ENCODE results near the gene CCDC85B. TPM values are rescaled to one million over a fixed set of nuclear protein-coding genes. Genes with fewer than 3 reads are reported as not detected.
A peak's percentile ranks its signal among the peaks of the same experiment; 100 is the strongest.

Gene CCDC85B
- total and polyA plus RNA-seq, 2 of the 13 experiments (the other 11 are each of a cell fraction or from before 2014, with no cell fraction given), result 8.2 to 19.5 TPM

DNA sequence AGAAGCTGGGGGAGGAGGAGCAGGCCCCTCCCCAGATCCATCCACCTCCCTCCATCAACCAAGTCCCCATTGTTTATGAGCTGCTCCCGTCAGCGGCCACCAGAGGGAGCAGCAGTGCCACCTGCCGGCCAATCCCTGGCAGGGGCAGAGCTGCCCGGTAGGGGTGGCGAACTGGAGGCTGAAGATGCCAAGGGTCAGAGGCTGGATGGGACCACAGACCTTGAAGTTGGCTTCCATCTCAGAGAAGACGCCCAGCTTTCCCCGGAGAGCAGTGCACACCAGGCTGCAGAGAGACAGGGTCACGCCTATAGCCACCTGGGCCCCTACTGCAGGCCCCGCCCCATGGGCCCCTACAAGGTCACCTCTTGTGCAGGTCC, 5.8 kb upstream of the CCDC85B start (continued):
- TF ChIP-seq, protein P1, sequence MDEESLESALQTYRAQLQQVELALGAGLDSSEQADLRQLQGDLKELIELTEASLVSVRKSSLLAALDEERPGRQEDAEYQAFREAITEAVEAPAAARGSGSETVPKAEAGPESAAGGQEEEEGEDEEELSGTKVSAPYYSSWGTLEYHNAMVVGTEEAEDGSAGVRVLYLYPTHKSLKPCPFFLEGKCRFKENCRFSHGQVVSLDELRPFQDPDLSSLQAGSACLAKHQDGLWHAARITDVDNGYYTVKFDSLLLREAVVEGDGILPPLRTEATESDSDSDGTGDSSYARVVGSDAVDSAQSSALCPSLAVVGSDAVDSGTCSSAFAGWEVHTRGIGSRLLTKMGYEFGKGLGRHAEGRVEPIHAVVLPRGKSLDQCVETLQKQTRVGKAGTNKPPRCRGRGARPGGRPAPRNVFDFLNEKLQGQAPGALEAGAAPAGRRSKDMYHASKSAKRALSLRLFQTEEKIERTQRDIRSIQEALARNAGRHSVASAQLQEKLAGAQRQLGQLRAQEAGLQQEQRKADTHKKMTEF (CRISPR knock-in tag; IDR thresholded peaks at IDR 0.05), result peak; percentile 47; the same call in 1 of the 2 replicates
- TF ChIP-seq, protein P2, sequence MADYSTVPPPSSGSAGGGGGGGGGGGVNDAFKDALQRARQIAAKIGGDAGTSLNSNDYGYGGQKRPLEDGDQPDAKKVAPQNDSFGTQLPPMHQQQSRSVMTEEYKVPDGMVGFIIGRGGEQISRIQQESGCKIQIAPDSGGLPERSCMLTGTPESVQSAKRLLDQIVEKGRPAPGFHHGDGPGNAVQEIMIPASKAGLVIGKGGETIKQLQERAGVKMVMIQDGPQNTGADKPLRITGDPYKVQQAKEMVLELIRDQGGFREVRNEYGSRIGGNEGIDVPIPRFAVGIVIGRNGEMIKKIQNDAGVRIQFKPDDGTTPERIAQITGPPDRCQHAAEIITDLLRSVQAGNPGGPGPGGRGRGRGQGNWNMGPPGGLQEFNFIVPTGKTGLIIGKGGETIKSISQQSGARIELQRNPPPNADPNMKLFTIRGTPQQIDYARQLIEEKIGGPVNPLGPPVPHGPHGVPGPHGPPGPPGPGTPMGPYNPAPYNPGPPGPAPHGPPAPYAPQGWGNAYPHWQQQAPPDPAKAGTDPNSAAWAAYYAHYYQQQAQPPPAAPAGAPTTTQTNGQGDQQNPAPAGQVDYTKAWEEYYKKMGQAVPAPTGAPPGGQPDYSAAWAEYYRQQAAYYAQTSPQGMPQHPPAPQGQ (CRISPR knock-in tag; IDR thresholded peaks at IDR 0.05; ENCODE audit: borderline replicate concordance), result no peak
- TF ChIP-seq ZNF557 (CRISPR knock-in tag; IDR thresholded peaks at IDR 0.05), result no peak
- no peak for TF ChIP-seq ZBTB1 (CRISPR knock-in tag; IDR thresholded peaks at IDR 0.05; ENCODE audit: borderline replicate concordance)
- no peak for TF ChIP-seq ETV6 (CRISPR knock-in tag; conservative IDR thresholded peaks at IDR 0.05)
- TF ChIP-seq ZNF33B (CRISPR knock-in tag; IDR thresholded peaks at IDR 0.05), result no peak
- TF ChIP-seq ZNF616 (CRISPR knock-in tag; IDR thresholded peaks at IDR 0.05; ENCODE audit: low read depth), result no peak
- no peak for TF ChIP-seq ZNF10 (CRISPR knock-in tag; IDR thresholded peaks at IDR 0.05; ENCODE audit: borderline replicate concordance, low read depth)
- TF ChIP-seq ZNF383 (CRISPR knock-in tag; IDR thresholded peaks at IDR 0.05; ENCODE audit: borderline replicate concordance), result no peak
- TF ChIP-seq, protein P3, sequence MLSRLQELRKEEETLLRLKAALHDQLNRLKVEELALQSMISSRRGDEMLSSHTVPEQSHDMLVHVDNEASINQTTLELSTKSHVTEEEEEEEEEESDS (CRISPR knock-in tag; IDR thresholded peaks at IDR 0.05; ENCODE audit: borderline replicate concordance), result no peak
- TF ChIP-seq, protein P4, sequence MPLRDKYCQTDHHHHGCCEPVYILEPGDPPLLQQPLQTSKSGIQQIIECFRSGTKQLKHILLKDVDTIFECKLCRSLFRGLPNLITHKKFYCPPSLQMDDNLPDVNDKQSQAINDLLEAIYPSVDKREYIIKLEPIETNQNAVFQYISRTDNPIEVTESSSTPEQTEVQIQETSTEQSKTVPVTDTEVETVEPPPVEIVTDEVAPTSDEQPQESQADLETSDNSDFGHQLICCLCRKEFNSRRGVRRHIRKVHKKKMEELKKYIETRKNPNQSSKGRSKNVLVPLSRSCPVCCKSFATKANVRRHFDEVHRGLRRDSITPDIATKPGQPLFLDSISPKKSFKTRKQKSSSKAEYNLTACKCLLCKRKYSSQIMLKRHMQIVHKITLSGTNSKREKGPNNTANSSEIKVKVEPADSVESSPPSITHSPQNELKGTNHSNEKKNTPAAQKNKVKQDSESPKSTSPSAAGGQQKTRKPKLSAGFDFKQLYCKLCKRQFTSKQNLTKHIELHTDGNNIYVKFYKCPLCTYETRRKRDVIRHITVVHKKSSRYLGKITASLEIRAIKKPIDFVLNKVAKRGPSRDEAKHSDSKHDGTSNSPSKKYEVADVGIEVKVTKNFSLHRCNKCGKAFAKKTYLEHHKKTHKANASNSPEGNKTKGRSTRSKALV (CRISPR knock-in tag; IDR thresholded peaks at IDR 0.05), result no peak
- TF ChIP-seq, protein P5, sequence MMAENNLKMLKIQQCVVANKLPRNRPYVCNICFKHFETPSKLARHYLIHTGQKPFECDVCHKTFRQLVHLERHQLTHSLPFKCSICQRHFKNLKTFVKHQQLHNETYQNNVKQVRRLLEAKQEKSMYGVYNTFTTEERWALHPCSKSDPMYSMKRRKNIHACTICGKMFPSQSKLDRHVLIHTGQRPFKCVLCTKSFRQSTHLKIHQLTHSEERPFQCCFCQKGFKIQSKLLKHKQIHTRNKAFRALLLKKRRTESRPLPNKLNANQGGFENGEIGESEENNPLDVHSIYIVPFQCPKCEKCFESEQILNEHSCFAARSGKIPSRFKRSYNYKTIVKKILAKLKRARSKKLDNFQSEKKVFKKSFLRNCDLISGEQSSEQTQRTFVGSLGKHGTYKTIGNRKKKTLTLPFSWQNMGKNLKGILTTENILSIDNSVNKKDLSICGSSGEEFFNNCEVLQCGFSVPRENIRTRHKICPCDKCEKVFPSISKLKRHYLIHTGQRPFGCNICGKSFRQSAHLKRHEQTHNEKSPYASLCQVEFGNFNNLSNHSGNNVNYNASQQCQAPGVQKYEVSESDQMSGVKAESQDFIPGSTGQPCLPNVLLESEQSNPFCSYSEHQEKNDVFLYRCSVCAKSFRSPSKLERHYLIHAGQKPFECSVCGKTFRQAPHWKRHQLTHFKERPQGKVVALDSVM (CRISPR knock-in tag; IDR thresholded peaks at IDR 0.05), result no peak
- no peak for TF ChIP-seq ZNF737 (CRISPR knock-in tag; IDR thresholded peaks at IDR 0.05; ENCODE audit: borderline replicate concordance)
- TF ChIP-seq, protein P6, sequence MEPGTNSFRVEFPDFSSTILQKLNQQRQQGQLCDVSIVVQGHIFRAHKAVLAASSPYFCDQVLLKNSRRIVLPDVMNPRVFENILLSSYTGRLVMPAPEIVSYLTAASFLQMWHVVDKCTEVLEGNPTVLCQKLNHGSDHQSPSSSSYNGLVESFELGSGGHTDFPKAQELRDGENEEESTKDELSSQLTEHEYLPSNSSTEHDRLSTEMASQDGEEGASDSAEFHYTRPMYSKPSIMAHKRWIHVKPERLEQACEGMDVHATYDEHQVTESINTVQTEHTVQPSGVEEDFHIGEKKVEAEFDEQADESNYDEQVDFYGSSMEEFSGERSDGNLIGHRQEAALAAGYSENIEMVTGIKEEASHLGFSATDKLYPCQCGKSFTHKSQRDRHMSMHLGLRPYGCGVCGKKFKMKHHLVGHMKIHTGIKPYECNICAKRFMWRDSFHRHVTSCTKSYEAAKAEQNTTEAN (CRISPR knock-in tag; conservative IDR thresholded peaks at IDR 0.05), result no peak
- TF ChIP-seq ZNF354B (CRISPR knock-in tag; IDR thresholded peaks at IDR 0.05), result no peak
- TF ChIP-seq SRSF1 (optimal IDR thresholded peaks at IDR 0.05; ENCODE audit: low read depth, low read length), result no peak
- TF ChIP-seq ZFP41 (CRISPR knock-in tag; IDR thresholded peaks at IDR 0.05; ENCODE audit: borderline replicate concordance), result no peak
- TF ChIP-seq ASH2L (IDR thresholded peaks at IDR 0.05; ENCODE audit: insufficient read length, low read depth, low read length), result no peak
- peak; percentile 69; the same call in 1 of the 2 replicates for TF ChIP-seq ZNF205 (CRISPR knock-in tag; IDR thresholded peaks at IDR 0.05)
- TF ChIP-seq CC2D1A (CRISPR knock-in tag; IDR thresholded peaks at IDR 0.05), result no peak

Data from HepG2 (cell line).